Kidney epithelial cell (primary cell): ENCODE measurements around the gene MUC6. TPM values are rescaled to one million over a fixed set of nuclear protein-coding genes. Genes with fewer than 3 reads are reported as not detected.

Experiments used
- DNase-seq: peaks from one replicate; pipeline ENCODE4 v3.0.0-alpha.2; 2010; ENCODE audit warnings: low read depth
- H3K27me3 ChIP-seq: 2 replicates; pipeline ENCODE4 v1.6.0; 2011; ENCODE audit warnings: low read length; ENCODE audit not compliant: control insufficient read depth, insufficient read depth
- H3K36me3 ChIP-seq: 2 replicates; pipeline ENCODE4 v1.5.1; 2011; ENCODE audit warnings: low read length; ENCODE audit not compliant: control insufficient read depth, insufficient read depth
- H3K4me3 ChIP-seq: 2 replicates; pipeline ENCODE4 v1.5.1; 2011; ENCODE audit warnings: low read depth, mild to moderate bottlenecking, control low read depth, low read length
- total RNA-seq: library from RNA; depleted of rRNA; stranded (reverse); fragments of >200 nt; gene quantifications from 2 replicates; pipeline ENCODE4 v1.2.3, GENCODE V29; 2015
- TF ChIP-seq, protein P1 (sequence below): IDR thresholded peaks from 2 replicates; pipeline ENCODE4 v1.5.1; 2011; ENCODE audit warnings: mild to moderate bottlenecking, moderate library complexity, low read length, control low read depth, inconsistent platforms; ENCODE audit not compliant: insufficient read depth, poor library complexity, severe bottlenecking

MUC6 gene
- total RNA-seq, 1 donor from 2014 or later: not detected

DNA sequence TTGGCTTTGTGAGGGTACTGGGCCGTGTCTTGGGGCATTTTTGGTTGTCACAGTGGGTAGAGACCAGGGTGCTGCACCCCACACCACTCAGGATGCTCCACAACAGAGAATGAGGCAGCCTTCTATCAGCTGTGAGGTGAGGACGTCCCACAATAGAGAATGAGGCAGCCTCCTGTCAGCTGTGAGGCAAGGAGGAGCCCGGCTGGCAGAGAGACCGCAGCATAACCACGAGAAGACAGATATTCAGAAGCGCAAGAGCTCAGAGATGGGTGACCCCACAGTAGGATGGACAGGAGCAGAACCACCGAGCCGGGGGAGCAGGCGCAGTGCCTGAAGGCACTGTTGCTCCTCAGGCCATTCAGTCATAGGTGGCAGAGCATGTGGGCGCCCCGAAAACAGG lies 63.3 kb downstream of the MUC6 start:
- Histone ChIP-seq H3K4me3 (no peak overlapping the region), H3K36me3 (peaks cover 8% of the 10 kb centered on the region), H3K27me3 (no peaks in the 10 kb centered on the region)
- TF ChIP-seq, protein P1, sequence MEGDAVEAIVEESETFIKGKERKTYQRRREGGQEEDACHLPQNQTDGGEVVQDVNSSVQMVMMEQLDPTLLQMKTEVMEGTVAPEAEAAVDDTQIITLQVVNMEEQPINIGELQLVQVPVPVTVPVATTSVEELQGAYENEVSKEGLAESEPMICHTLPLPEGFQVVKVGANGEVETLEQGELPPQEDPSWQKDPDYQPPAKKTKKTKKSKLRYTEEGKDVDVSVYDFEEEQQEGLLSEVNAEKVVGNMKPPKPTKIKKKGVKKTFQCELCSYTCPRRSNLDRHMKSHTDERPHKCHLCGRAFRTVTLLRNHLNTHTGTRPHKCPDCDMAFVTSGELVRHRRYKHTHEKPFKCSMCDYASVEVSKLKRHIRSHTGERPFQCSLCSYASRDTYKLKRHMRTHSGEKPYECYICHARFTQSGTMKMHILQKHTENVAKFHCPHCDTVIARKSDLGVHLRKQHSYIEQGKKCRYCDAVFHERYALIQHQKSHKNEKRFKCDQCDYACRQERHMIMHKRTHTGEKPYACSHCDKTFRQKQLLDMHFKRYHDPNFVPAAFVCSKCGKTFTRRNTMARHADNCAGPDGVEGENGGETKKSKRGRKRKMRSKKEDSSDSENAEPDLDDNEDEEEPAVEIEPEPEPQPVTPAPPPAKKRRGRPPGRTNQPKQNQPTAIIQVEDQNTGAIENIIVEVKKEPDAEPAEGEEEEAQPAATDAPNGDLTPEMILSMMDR: no peak
- DNase-seq: no peak

DNA sequence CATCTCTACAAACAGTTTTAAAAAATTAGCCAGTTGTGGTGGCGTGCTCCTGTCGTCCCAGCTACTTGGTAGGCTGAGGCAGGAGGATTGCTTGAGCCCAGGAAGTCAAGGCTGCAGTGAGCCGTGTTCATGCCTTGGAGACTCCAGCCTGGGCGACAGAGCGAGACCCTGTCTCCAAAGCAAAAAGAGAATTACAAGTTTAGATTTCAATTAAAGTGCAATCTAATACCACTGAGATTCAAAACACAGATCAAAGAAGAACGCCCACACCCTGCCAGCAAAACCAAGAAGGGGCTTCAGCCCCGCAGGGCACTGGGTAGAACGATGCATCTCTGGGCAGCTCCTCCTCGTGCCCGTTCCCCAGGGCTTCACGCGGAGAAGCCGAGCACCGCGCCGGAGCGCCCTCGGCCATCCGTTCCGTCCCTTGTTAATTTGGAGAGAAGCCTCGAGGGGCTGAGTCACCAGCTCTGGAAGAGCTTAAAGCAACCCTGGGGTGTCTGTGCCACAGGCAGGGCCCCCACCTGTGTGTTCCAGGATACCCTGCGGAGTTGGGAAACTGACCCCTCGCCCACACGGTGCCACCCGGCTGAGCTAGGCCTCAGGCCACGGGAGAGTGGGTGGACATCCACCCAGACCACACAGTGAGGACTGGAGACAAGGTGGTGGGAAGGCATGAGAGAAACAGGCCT lies 63.9 kb downstream of the MUC6 start:
- Histone ChIP-seq H3K27me3 (no peaks in the 10 kb centered on the region), H3K4me3 (no peak overlapping the region), H3K36me3 (peaks cover 8% of the 10 kb centered on the region)
- no peak for DNase-seq
- TF ChIP-seq, protein P1: no peak

DNA sequence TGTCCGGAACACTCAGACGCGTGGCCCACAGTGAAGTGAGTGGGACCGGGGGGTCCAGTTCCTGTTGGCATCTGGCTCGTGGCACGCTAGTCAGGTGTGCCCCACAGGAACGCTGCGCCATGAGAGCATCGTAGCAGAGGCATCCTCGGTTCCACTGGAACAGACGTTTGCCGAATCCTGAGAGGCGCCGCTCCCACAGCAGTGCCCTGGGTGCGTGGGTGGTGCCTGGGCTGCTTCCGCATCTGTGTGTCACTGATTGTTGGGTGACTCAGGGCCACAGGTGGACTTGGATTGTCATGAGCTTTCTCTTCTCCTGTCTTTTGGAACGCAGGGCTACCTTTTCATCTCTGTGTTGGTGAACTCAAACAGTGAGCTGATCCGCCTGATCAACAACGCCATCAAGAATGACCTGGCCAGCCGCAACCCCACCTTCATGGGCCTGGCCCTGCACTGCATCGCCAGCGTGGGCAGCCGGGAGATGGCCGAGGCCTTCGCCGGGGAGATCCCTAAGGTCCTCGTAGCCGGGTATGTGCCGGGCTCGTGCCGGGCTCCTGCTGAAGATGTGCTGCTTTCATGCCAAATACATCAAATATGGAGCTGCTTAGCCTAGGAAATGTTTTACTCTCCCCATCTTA lies 64.7 kb downstream of the MUC6 start:
- Histone ChIP-seq H3K36me3 (peaks cover 8% of the 10 kb centered on the region), H3K27me3 (no peaks in the 10 kb centered on the region), H3K4me3 (no peak overlapping the region)
- TF ChIP-seq, protein P1: no peak
- DNase-seq: no peak

DNA sequence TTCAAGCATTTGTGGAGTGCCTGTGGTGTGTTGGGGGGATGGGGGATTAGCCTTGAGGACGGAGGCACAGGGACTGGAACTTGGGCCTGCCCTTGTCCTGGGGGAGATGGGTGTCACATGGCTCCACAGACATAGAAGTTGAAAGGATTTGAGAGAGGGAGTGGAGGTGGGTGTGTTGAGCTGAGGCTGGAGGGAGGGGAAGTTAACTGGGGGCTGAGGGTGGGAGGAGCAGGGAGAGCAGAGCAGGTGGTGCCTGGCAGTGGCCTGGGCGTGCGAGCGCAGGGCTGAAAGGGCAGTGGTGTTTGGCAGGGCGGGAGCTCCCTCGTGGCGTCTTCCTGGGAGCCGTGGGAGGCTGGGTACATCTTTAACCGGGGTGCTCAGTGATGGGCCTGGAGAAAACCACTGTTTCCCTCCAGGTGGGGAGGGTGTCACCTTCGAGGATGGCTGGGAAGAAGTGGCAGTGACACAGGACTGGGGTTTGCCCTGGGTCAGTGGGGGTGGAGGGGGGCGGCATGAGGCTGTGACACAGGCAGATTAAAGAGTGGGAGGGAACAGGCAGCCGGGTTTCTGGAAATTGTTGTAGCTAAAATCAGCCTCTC lies 65.3 kb downstream of the MUC6 start:
- no peaks in the 10 kb centered on the region for H3K27me3 ChIP-seq
- no peak for DNase-seq
- H3K4me3 ChIP-seq: no peak overlapping the region
- H3K36me3 ChIP-seq: peaks cover 5% of the 10 kb centered on the region
- TF ChIP-seq, protein P1: no peak

DNA sequence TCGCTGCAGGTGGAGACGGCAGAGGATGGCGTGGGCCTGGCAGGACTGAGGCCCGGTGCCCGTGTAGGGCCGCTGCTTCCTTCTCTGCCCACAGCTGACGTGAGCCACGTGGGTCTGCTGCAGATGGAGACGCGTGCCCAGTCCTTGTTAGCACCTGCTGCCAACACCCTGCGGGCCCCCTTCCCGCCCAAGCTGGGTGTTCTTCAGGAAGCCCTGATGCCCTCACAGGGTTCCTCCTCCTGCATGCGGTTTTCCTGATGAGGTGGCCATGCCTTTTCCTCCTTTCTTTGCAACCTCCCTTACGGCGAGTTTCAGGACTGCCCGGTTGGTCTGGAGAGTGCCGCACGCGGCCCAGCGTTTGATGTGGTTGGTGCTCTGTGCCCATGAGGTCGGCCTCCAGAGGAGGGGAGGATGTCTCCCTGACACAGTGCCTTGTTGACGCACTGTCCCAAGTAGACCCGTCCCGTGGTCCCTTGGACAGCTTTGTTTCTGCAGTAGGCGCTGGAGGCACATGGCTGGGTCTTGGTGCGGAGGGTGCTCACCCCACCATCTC lies 66.1 kb downstream of the MUC6 start:
- no peak for DNase-seq
- TF ChIP-seq, protein P1: no peak
- H3K36me3 ChIP-seq: peaks cover 5% of the 10 kb centered on the region
- no peaks in the 10 kb centered on the region for H3K27me3 ChIP-seq
- H3K4me3 ChIP-seq: no peak overlapping the region
